Hematopoietic multipotent progenitor cell treated with erythropoietin and hydrocortisone succinate and interleukin-3 and kit ligand, for 17 days (in vitro differentiated cells): ENCODE measurements around the gene DLG5.
A peak's percentile ranks its signal among the peaks of the same experiment; 100 is the strongest.

Source experiments
- DNase-seq: peaks from one replicate; pipeline ENCODE4 v3.0.0-alpha.2; 2015; ENCODE audit warnings: low spot score

The DLG5 gene

DNA sequence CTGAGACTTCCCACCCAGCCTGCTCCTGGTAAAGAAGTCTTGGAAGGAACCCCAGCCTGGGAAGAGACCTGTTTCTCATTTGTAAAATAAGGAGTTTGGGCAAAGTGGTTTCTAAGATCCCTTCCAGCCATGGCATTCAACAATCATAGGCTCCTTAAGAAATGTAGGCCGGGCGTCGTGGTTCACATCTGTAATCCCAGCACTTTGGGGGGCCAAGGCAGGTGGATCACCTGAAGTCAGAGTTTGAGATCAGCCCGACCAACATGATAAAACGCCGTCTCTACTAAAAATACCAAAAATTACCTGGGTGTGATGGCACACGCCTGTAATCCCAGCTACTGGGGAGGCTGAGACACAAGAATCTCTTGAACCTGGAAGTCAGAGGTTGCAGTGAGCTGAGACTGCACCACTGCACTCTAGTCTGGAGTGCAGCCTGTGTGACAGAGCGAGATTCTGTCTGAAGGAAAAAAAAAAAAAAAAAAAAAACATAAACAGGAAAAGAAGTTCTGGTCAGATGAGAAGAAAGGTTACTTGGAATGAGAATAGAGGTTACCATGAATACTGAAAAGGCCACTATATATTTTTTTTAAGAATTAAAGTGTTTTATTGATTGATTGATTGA, 15.9 kb downstream of the DLG5 start:
- no peak for DNase-seq

DNA sequence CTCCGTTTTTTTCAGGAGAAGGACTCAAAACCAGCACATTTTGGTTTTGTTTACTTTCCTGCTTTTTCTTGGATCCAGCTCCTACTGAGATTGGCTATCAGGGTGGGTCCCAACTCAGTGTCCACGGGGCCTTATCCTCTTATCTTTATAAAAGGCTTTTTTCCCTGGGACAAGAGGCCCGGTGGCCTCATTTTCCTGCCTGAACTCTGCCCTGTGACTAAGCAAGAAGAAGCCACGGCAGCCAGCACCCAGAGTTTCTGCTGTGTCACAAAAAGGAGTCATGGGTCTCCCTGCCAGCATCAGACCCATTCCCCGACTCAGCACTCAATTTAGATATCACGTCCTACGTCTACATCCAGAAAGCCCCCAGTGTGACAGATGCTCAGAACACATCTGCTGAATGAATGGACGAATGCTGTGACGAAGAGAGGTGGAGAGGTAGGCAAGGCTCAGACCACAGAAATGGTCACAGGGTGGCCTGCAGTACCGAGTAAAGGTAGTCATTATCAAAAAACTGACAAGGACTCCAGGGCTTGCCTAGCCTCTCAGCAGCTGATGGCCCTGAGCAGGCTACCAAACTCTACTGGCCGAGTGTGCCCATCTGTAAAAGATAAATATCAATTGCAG, 16.7 kb downstream of the DLG5 start:
- DNase-seq = peak; percentile 12

DNA sequence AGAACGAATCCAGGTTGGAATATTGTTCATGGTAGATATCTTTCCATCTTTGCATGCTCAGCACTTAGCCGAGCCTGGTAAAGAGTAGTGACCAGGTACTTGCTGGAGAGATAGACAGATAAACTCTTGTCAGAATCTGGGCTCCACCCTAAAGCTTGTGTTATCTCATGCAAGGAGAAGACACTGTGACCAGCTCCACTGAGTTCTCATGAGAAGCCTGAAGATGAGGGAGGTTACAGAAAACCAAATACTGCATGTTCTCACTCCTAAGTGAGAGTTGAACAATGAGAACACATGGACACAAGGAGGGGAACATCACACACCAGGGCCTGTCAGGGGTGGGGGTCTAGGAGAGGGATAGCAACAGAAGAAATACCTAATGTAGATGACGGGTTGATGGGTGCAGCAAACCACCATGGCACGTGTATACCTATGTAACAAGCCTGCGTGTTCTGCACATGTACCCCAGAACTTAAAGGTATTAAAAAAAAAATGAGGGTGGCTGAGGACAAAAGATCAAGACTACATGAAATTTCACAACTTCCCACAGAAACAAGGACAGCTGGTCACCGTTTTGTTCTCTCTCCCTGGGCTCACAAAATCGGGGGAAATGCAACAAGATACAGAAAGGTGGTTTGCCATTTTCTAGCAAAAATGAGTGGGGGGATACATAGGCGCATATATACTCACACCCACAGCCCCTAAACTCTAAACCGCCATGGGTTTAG, 17.4 kb downstream of the DLG5 start:
- DNase-seq = no peak

DNA sequence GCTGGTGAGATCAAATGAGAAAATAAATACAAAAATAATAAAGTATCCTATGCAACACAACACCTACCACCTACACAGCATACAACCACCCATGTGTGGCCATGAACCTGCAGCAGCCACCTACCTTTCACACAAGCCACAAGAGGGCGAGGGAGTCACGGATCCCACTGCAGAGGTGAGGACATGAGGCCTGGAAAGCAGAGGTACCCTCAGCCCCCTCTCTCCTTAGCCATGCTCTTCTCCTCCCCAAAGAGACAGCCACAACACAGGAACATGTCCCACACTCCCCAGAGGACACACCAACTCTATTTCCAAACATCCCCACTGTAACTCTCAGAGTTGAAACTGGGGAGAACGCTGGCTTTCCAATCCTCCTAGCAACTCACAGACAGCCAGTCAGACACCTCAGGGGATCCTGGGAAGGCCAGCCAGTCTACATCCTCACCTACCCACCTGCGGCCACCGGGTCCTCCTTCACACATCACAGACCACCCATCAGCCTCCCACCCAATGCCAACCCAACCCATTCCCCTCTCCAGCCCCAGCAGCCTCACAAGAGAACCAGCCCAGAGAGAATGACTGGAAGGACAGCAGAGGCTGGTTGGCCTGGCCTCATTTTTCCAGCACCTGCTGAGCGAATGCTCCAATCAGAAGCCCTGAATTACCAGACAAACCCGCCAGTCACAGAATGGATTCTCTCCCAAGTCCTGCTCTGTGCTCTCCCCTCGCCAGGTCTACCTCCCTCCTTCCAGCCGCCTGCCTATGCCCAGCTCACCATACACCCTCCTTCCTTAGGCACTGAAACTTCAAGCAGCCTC, 18.4 kb downstream of the DLG5 start:
- DNase-seq = no peak

DNA sequence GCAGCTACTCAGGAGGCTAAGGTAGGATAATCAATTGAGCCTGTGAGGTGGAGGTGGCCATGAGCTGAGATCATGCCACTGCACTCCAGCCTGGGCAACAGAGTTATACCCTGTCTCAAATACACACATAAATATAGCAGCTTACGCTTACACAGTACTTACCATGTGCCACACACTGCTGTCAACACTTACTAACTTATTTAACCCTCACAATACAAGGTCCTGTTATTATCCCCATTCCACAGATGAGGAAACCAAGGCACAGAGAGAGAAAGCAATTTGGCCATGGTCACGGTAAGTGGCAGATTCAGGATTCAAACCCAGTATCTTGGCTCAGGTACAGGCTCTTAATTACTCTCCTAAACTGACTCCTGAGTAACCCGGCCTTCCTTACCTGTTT, 19.1 kb downstream of the DLG5 start:
- no peak for DNase-seq

DNA sequence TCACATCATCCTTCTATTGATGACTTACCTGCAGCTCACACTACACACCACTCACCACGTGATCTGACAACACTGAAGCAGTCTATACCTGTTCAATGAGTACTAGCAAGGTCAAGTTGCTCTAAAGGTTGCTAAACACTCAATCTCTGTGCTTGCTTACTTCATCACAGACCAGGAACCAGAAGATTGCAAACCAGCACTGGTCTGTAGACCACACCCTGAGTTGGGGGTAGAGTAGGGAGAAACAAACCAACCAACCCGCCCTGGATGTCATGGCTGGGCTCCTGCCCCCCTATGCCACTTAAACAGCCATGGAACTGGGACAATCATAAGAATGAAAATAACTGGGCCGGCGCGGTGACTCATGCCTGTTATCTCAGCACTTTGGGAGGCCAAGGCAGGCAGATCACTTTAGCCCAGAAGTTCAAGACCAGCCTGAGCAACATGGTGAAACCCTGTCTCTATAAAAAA, 19.6 kb downstream of the DLG5 start:
- no peak for DNase-seq

DNA sequence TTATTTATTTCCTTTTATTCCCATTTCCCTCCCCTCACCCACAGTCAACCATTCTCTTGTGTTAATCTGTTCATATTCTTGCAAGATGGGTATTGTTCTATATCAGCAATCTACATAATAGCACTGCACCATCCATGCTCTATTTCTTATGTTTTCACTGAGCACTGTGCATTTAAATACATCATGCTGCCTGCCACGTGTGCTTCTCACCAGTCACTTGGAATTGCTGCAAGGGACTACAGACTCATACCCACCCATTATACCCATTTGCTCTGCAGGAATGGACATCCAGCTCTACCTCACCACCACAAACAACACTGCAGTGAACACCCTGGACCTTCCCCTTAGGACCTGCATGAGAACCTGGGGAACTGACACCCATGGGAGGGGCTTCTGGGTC, 20.8 kb downstream of the DLG5 start:
- DNase-seq = no peak

DNA sequence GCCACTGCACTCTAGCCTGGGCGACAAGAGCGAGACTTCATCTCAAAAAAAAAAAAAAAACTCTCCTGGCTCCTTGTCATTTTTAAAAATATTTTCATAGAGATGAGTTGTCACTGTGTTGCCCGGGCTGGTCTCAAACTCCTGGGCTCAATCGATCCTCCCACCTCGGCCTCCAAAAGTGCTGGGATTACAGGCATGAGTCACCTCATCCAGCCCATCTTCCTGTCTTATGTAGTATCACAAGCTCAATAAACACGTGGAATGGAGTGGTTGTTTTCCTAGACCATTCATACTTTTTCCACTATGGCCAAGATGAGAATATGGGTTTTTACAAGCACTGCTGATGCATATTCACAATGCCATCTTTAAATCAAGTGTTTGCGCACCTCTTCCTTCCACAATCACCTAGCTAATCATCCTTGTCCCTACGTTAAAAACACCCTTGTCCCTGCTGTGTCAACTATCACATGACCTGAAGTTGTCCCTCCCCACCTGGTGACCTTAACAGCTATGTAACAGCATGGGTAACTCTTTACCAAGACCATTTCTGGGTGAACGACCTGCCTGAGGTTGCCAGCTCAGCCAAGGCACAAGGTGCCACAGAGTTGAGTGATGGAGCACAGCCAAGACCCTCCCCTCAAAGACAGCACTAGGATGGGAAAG, 21.3 kb downstream of the DLG5 start:
- DNase-seq = no peak

DNA sequence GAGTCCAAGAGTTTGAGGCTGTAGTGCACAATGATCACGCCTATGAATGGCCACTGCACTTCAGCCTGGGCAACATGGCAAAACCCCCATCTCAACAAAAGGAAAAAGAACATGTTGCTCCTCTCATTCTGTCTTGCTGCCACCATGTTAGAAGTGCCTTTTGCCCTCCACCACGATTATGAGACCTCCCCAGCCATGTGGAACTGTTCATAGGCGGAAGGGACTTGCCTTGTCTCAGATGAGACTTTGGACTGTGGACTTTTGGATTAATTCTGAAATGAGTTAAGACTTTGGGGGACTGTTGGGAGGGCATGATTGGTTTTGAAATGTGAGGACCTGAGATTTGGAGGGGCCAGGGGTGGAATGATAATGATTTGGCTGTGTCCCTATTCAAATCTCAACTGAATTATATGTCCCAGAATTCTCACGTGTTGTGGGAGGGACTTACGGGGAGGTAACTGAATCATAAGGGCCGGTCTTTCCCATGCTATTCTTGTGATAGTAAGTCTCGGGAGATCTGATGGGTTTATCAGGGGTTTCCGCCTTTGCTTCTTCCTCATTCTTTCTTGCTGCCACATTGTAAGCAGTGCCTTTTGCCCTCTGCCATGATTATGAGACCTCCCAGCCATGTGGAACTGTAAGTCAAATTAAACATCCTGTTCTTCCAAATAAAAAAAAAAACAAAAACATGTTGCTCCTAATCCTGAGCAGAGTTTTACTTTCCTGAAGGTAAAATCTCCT, 22.3 kb downstream of the DLG5 start:
- no peak for DNase-seq

DNA sequence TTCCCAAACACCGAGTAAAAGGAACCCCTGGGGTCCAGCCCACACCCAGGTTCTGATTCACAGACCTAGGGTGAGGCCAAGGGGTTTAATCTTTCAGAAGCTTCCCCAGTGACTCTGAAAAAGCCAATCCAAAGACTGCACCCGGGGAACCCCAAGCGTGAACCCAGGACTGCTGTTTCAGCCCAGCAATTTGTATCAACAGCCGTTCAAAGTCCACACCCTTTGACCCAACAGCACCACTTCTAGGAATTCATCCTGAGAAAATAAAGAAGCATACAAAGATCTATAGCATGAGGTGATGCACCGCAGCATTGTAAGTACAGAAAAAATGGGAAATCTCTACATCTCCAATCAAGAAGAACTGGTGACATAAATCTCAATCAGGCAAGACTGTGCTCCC, 24.4 kb downstream of the DLG5 start:
- DNase-seq = no peak

DNA sequence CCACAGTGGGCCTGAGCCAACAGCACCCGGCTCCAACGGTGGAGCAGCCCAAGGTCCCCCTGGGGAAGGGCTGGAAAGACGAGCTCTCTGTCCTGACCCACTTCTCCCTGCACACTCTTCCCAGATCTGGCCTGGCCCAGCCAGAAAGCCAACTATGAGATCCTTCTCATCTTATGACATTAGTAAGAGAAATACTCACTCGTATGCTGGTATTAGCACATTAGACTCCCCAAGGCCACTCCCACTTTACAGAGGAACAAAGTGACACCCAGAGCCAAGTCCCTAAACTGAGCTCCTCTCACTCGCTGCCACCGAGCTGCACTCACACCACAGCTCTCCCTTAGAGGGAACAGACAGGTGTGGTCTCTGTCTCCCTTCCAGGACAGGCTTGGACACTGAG, 24.8 kb downstream of the DLG5 start:
- DNase-seq = no peak

DNA sequence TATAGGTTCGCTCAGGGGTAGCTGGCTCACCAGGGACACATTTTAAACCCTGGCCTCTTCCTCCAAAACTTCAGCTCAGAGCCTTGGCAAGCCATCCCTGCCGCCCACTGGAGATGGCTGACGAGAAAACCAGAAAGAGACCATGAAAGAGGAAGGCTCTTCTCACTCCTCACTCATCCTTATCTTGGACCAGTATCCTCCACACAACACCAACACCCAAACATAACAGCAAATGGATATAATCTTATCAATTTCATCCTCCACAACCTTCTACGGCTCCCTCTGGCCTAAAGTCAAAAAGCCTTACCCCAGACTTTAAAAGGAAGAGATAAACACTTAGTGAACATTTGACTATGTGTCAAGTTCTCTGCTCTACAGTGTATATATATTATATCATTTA, 26.9 kb downstream of the DLG5 start:
- no peak for DNase-seq

DNA sequence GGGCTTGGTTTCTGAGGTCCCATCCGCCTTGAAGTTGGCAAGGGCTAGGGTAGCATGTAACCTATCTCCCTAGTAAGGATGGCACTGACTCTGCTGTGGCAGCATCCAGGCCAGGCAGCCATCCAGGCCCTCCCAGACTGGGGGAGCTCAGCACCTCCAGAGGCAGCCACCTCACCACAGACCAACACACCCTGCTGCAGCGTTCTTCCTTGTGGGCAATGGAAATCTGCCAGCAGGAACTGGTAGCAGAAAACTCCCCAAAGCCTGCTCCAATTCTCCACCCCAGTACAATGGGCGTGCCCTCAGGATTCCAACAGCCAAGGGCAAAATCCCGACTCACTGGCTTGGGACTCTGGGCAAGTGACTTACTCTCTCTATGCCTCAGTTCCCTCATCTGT, 27.5 kb downstream of the DLG5 start:
- no peak for DNase-seq

DNA sequence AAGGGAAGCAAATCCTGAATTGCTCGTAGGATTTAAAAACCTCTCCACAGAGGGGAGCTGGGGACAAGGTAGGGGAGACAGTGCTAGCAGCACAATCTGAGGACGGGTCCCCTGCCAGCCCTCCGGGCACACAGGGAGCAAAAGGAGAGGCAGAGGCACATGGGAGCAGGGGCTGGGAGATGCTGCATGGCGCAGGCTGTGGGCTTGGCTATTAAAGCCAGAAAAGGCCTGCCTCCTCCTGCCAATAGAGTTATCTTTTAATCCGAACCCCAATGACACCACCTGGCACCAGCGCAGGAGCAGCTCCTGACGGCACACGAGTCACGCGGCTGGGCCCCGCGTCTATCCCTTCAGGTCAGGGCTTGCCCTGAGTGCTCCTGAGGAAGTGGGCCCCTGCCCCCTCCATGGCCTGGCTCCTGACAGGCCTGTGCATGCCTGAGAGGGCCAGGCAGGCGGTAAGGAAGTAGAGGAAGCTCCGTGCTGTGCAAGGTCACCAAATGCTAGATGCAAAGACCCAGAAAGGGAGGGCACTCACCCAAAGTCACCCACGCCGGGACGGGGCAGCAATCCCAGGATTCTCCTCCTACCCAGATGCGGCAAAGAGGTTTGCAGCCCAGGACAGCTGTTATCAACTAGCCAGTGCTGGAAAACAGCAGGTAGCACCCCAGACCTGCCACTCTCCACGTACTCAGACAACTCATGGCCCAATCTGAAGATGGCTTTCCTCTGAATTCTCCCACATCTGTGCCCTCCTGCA, 28.1 kb downstream of the DLG5 start:
- DNase-seq = no peak

DNA sequence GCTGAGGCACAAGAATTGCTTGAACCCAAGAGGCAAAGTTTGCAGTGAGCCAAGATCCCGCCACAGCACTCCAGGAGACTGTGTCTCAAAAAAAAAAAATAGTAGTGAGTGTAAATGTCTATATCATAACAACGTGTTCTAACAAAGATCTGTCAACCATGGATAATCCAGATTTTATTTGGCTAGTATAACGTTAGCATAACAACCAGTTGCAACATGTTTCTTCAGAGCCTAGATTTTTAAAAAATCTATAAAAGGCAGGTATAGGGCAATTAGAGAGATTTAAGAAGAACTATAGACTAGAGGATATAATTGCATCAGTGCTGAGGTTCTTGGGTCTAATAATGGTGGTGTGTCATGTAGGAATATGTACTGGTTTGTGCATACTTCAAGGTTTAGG, 30.5 kb downstream of the DLG5 start:
- DNase-seq = no peak

DNA sequence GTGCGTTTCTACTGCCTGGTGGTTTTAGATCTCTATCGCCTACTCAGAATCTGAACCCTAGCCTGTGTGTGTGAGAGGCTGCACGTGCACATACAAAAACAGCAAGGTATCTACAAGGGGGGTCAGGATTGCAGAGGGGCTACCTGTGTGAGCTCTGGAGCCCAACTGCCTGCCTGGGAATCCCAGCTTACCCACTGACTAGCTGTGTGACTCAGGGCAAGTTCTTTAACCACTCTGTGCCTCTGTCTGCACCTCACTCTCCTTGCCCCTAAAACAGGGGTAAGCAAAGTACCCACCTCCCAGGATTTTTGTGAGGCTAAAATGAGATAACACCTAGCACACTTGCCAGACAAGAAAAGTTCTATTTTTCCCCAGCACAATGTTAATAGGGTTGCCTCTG, 32.5 kb downstream of the DLG5 start:
- DNase-seq = no peak

DNA sequence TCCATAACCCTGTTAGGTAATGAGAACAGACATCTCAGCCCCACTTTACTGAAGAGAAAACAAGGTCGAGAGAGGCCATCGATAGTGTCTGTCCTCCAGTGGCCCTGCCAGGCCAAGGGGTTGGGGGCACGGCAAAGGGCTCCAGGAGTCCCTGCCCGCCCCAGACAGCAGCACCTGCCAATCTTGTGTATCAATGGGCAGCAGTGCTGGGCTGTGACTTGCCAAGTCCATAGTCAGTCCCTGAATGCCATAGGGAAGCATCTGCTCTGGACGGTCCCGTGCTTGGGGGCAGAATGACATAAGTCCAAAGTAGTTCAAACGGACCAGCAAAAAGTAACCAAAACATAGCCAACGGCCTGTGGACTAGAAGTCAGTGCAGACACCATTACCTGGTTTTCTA, 33.2 kb downstream of the DLG5 start:
- no peak for DNase-seq

DNA sequence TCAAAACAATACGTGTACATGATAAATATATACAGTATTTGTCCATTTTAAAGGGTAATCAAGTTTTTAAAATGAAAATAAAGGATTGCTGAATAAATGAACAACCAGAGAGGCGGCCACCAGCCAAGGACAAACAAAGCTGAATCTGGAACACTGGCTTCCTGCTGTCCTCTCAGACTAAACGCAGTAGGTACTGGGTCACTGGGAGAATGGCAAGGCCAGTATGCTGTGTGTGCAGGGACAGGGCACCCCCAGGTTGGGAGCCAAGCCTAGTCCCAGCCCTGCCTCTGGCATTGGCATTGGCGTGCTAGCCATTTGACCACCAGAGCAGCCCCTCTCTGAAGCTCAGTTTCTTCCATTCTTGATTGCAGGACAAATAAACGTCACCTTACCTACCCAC, 33.8 kb downstream of the DLG5 start:
- no peak for DNase-seq

DNA sequence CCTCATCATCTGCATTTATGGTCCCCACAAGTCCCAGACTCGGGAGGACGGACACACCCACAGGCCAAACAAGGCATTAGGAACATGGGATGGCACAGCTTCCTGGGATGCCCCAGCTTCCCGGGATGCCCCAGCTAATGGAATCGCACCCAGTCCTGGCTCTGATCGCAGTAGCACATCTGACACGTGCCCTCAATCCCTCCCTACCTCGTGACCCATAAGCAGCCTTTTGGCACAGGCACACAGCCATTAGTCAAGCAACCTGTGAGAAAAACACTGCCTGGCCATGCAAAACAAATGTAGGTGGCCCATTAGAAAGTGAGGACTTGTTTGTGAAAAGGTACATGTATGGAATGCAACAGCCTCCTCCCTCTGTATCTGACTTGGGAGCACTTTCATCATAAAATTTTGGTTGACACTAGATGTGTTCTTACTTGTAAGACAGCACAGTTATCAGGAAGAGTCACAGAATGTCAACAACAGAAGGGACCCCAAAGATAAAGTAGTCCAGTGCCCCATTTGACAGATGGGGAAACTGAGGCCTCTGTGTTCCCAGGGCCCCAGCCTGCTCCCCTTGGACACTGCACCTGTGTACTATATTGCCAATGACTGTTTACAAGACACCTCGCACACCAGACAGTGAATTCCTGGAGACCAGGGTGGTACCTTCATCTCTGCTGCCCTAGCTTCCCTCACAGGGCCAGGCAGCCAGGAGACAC, 34.4 kb downstream of the DLG5 start:
- DNase-seq = no peak

DNA sequence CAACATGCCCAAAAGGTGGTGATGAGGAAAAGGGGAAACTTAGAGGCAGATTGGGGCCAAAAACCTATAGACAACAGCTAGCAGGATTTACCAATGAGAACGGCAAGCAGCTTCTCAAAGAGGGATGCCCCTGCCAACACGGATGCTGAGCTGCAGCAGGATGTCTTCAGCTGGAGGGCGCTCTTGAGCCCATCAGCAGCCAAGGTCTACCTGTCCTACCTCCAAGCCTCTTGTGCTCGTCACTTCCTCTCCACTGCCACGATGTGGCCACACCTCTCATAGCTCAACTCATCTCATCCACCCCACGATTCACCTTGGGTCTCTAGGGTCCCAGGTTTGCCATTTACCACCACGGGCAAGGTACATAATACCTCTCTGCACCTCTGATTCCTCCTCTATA, 36.5 kb downstream of the DLG5 start:
- no peak for DNase-seq
